Ascending aorta (tissue), 2 donors: ENCODE results near the gene CFAP77. TPM values are rescaled to one million over a fixed set of nuclear protein-coding genes. Genes with fewer than 3 reads are reported as not detected.

ENCODE experiments used
- DNase-seq, 2 donors: peaks; one replicate each; pipeline ENCODE4 v3.0.0-alpha.2; 2019; ENCODE audit warnings: low spot score in 2 of 2
- H3K27ac ChIP-seq, 2 donors: fragments of 200-600 bp; sonication (generic); one replicate each; pipeline ENCODE4 v1.5.1; 2016 to 2017; ENCODE audit warnings: mild to moderate bottlenecking in 1 of 2
- H3K27me3 ChIP-seq: fragments of 200-600 bp; sonication (generic); one replicate; pipeline ENCODE4 v1.5.1; 2017
- H3K36me3 ChIP-seq, 2 donors: fragments of 200-600 bp; sonication (generic); one replicate each; pipeline ENCODE4 v1.5.1; 2016
- H3K4me1 ChIP-seq, 2 donors: fragments of 200-600 bp; sonication (generic); one replicate each; pipeline ENCODE4 v1.5.1; 2016 to 2017; ENCODE audit warnings: mild to moderate bottlenecking in 1 of 2
- H3K4me3 ChIP-seq, 2 donors: fragments of 200-600 bp; sonication (generic); one replicate each; pipeline ENCODE4 v1.5.1; 2016 to 2017; ENCODE audit warnings: mild to moderate bottlenecking in 1 of 2
- H3K9me3 ChIP-seq, 2 donors: fragments of 200-600 bp; sonication (generic); one replicate each; pipeline ENCODE4 v1.5.1; 2016
- intact Hi-C: fragments of 100-400 bp; cut with DNase I; formaldehyde crosslinking; loops from one replicate; pipeline ENCODE4 v1.15.1; 2023
- total RNA-seq: library from RNA; depleted of rRNA; stranded (reverse); fragments of >200 nt; gene quantifications from one replicate; pipeline ENCODE4 v1.1.0, GENCODE V29; 2016
- TF ChIP-seq, protein P1 (sequence below), 3 experiments: fragments of 200-600 bp in 2 of 3; fragments of 450-650 bp in 1 of 3; sonication (generic) in 2 of 3; IDR thresholded peaks; one replicate each; pipeline ENCODE4 v1.5.1; 2016 to 2019; ENCODE audit warnings: antibody characterized with exemption in 3 of 3, mild to moderate bottlenecking in 1 of 3, moderate library complexity in 1 of 3

CFAP77 gene
- total RNA-seq, 1 donor from 2014 or later, result not detected

DNA sequence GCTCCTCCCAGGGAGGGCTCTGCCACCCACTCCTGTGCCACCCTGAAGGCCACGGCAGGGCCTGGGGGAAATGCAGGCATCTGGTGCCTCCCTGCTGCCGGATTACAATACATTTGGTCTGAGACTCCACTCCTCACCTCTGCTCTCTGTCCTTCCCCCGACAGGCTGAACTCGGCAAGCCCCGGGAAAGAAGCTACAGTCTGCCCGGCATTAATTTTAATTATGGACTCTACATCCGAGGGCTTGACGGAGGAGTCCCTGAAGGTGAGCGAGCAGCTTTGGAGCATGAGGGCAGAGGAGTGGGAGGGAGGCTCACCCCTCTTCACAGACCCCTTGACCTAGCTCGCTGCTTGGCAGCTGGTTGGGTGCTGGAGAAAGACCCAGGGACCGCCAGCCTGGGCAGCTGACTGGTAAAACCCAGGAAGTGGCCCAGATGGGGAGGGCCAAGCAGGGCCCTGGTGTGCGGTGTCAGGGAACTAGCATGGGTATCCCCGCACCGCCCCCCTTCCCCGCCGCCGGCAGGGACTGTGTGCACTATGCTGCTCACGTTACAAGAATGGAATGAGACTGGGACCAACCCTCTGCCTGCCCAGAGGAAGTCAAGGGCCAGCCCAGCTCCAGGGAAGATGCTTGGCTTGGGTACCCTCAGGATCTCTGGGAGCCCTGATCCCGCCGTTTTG lies 88.7 kb downstream of the CFAP77 start:
- Histone ChIP-seq H3K4me1 (no peaks in the 10 kb centered on the region), H3K27me3 (no peaks in the 10 kb centered on the region), H3K27ac (no peak overlapping the region), H3K36me3 (no peaks in the 10 kb centered on the region), H3K9me3 (peaks cover 0 to 4% of the 10 kb centered on the region in 2 donors), H3K4me3 (no peak overlapping the region)
- no peak for DNase-seq
- TF ChIP-seq, protein P1, sequence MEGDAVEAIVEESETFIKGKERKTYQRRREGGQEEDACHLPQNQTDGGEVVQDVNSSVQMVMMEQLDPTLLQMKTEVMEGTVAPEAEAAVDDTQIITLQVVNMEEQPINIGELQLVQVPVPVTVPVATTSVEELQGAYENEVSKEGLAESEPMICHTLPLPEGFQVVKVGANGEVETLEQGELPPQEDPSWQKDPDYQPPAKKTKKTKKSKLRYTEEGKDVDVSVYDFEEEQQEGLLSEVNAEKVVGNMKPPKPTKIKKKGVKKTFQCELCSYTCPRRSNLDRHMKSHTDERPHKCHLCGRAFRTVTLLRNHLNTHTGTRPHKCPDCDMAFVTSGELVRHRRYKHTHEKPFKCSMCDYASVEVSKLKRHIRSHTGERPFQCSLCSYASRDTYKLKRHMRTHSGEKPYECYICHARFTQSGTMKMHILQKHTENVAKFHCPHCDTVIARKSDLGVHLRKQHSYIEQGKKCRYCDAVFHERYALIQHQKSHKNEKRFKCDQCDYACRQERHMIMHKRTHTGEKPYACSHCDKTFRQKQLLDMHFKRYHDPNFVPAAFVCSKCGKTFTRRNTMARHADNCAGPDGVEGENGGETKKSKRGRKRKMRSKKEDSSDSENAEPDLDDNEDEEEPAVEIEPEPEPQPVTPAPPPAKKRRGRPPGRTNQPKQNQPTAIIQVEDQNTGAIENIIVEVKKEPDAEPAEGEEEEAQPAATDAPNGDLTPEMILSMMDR (IDR thresholded peaks at IDR 0.05), result no peak
- intact Hi-C loops, result no loop called here

DNA sequence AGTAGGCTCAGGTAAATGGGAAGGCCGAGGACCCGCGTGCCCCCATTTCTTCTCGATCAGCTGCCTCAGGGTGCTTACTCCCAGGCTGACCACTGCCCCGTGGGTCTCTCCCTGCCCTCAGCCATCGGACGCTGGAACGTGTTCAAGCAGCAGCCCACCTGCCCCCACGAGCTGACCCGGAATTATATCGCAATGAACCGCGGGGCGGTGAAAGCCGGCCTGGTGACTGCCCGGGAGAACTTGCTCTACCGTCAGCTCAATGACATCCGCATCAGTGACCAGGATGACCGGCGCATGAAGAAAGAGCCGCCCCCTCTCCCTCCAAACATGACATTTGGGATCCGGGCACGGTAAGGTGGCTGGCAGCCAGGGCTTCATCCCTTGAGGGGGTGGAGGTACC lies 89.2 kb downstream of the CFAP77 start:
- peaks cover 0 to 4% of the 10 kb centered on the region in 2 donors for H3K9me3 ChIP-seq
- H3K4me1 ChIP-seq, result no peaks in the 10 kb centered on the region
- DNase-seq, result no peak
- H3K27ac ChIP-seq, result no peak overlapping the region
- TF ChIP-seq, protein P1 (IDR thresholded peaks at IDR 0.05), result no peak
- H3K27me3 ChIP-seq, result no peaks in the 10 kb centered on the region
- intact Hi-C loops, result no loop called here
- no peaks in the 10 kb centered on the region for H3K36me3 ChIP-seq
- H3K4me3 ChIP-seq, result no peak overlapping the region

DNA sequence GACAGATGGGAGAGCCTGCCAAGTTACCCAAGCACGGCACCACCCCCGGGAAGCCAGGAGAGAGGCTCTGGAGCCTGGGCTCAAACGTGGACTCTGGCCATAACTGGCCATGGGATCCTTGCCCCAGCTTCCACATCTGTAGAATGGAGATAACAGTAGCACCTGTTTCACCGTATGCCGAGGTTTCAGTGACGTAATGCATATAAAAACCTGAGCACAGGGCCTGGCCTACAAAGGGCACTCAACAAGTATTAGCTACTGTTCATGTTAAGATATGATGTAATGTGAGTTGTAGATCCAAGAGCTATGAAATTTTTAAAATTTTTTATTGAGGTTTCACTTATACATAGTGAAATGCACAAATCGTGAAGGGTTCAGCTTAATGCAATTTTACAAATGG lies 90.2 kb downstream of the CFAP77 start:
- TF ChIP-seq, protein P1 (IDR thresholded peaks at IDR 0.05), result no peak

DNA sequence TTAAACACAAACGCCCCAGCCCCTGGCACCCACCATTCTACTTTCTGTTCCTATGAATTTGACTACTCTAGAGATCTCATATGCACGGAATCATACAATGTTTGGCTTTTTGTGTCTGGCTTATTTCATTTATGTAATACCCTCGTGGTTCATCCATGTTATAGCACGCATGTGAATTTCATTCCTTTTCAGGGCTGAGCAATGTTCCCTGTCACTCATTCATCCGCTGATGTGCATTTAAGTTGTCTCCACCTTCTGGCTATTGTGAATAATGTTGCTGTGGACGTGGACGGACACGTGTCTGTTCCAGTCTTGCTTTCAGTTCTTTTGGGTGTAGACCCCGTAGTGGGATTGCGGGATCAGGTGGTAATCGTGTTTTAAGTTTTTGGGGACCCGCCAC lies 92.5 kb downstream of the CFAP77 start:
- TF ChIP-seq, protein P1 (IDR thresholded peaks at IDR 0.05), result no peak
- intact Hi-C loops, result no loop called here
- no peaks in the 10 kb centered on the region for H3K36me3 ChIP-seq
- H3K9me3 ChIP-seq, result no peaks in the 10 kb centered on the region
- no peak overlapping the region for H3K27ac ChIP-seq
- H3K4me1 ChIP-seq, result no peaks in the 10 kb centered on the region
- no peaks in the 10 kb centered on the region for H3K27me3 ChIP-seq
- no peak for DNase-seq
- no peak overlapping the region for H3K4me3 ChIP-seq

More for the DNA sequence above, 90.2 kb downstream of the CFAP77 start:
- Histone ChIP-seq H3K27me3 (no peaks in the 10 kb centered on the region), H3K4me1 (no peaks in the 10 kb centered on the region), H3K36me3 (no peaks in the 10 kb centered on the region), H3K9me3 (no peaks in the 10 kb centered on the region), H3K4me3 (no peak overlapping the region), H3K27ac (no peak overlapping the region)
- no peak for DNase-seq
- intact Hi-C loops, result no loop called here

DNA sequence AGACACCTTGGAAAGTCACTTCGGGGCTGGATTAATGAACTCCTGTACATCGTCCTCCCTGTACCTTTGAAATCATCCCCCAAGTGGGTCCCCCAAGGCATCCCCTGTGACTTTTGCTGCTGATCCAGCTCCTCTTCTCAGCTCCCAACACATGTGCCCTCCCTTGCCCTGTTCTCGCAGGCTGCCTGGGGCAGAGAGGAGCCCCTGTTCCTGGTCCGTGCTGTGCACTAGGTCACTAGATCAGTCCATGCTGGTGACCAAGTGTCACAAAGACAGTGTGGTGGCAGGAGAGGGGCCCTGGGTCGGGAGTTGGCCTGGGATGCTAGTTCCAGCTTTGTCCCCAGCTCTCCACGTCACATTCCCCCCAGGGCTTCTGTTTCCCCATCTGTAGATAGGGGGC lies 93.1 kb downstream of the CFAP77 start:
- no peaks in the 10 kb centered on the region for H3K36me3 ChIP-seq
- no peak overlapping the region for H3K4me3 ChIP-seq
- no peaks in the 10 kb centered on the region for H3K27me3 ChIP-seq
- H3K4me1 ChIP-seq, result no peaks in the 10 kb centered on the region
- H3K9me3 ChIP-seq, result no peaks in the 10 kb centered on the region
- no peak overlapping the region for H3K27ac ChIP-seq
- TF ChIP-seq, protein P1 (IDR thresholded peaks at IDR 0.05), result no peak
- intact Hi-C loops, result no loop called here
- no peak for DNase-seq

DNA sequence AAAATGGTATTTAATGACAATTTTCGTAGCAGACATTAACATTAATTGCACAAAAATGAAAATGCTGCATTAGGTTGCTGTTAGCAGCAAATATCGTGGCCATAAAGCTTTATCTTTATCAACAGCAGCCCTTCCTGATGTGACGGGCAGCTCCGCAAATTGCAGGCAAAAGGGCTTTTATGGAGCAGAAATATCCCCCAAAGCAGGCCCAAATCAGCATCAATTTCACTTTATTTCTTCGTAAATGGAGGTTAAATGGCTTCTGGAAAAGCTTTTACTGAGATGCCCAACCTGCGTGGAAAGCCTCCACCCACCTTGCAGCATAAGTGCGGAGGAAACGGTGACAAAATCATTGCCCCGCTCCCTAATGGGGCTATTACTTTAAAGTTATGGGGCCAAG lies 94.5 kb downstream of the CFAP77 start:
- Histone ChIP-seq H3K36me3 (no peaks in the 10 kb centered on the region), H3K4me1 (no peaks in the 10 kb centered on the region), H3K27ac (no peak overlapping the region), H3K27me3 (no peaks in the 10 kb centered on the region), H3K9me3 (no peaks in the 10 kb centered on the region), H3K4me3 (no peak overlapping the region)
- intact Hi-C loops, result no loop called here
- TF ChIP-seq, protein P1 (IDR thresholded peaks at IDR 0.05), result no peak
- no peak for DNase-seq
